ENCODE data around the gene PLB1. TPM values are rescaled to one million over a fixed set of nuclear protein-coding genes. Genes with fewer than 3 reads are reported as not detected.

PLB1 gene
- total and polyA plus RNA-seq, 12 donors = 1.0 to 51.1 (median 8.3) TPM

GRCh38 chr2:28475088-28475595 lies 20.7 kb upstream of the PLB1 start:
- Histone ChIP-seq H3K9me3 (replicated peaks in 1 of 3) (no peaks in the 10 kb centered on the region), H3K27me3 (no peaks in the 10 kb centered on the region), H3K27ac (no peak overlapping the region), H3K4me3 (no peak overlapping the region), H3K4me1 (replicated peaks in 1 of 2) (no peaks in the 10 kb centered on the region), H3K36me3 (replicated peaks in 1 of 2) (no peaks in the 10 kb centered on the region)
- 80 to 95% (median 92%) methylated on average over 3 of the region's 3 CpGs for WGBS, 4 donors
- DNase-seq = no peak
- TF ChIP-seq CTCF (IDR thresholded peaks at IDR 0.05) (no peak), POLR2A (IDR thresholded peaks at IDR 0.05) (no peak)
- intact Hi-C loops (cut with DNase I) = no loop called here

GRCh38 chr2:28477087-28477486 lies 18.8 kb upstream of the PLB1 start:
- TF ChIP-seq CTCF (IDR thresholded peaks at IDR 0.05) (no peak), POLR2A (IDR thresholded peaks at IDR 0.05) (no peak)
- Histone ChIP-seq H3K4me3 (no peak overlapping the region), H3K27me3 (no peaks in the 10 kb centered on the region), H3K27ac (no peak overlapping the region), H3K36me3 (replicated peaks in 1 of 2) (no peaks in the 10 kb centered on the region), H3K4me1 (replicated peaks in 1 of 2) (no peaks in the 10 kb centered on the region), H3K9me3 (replicated peaks in 1 of 3) (no peaks in the 10 kb centered on the region)
- peak in 1 of 7 donors; percentile 37 for DNase-seq
- intact Hi-C loops (cut with DNase I) = no loop called here
- 80 to 97% (median 95%) methylated on average over 1 to 2 of the region's 2 CpGs for WGBS, 4 donors

GRCh38 chr2:28477645-28478044 lies 18.2 kb upstream of the PLB1 start:
- no peak overlapping the region for H3K27ac ChIP-seq
- no peak for TF ChIP-seq POLR2A (IDR thresholded peaks at IDR 0.05)
- no peak for TF ChIP-seq CTCF (IDR thresholded peaks at IDR 0.05)
- WGBS, 4 donors = 81 to 86% (median 83%) methylated on average over 3 of the region's 3 CpGs
- DNase-seq = peak in 1 of 7 donors; percentile 18
- H3K9me3 ChIP-seq (replicated peaks in 1 of 3) = no peaks in the 10 kb centered on the region
- no peaks in the 10 kb centered on the region for H3K36me3 ChIP-seq (replicated peaks in 1 of 2)
- no peaks in the 10 kb centered on the region for H3K27me3 ChIP-seq
- no peaks in the 10 kb centered on the region for H3K4me1 ChIP-seq (replicated peaks in 1 of 2)
- intact Hi-C loops (cut with DNase I) = no loop called here
- H3K4me3 ChIP-seq = no peak overlapping the region

- 76 to 83% (median 80%) methylated on average over 5 of the region's 5 CpGs for WGBS, 4 donors
- H3K9me3 ChIP-seq (replicated peaks in 1 of 3) = no peaks in the 10 kb centered on the region
- no peak for TF ChIP-seq CTCF (IDR thresholded peaks at IDR 0.05)
- intact Hi-C loops (cut with DNase I) = no loop called here
- DNase-seq = peak in 1 of 7 donors; percentile 9
- no peak overlapping the region for H3K27ac ChIP-seq
- no peaks in the 10 kb centered on the region for H3K27me3 ChIP-seq
- no peaks in the 10 kb centered on the region for H3K36me3 ChIP-seq (replicated peaks in 1 of 2)
- H3K4me3 ChIP-seq = no peak overlapping the region
- H3K4me1 ChIP-seq (replicated peaks in 1 of 2) = no peaks in the 10 kb centered on the region
Observed at GRCh38 chr2:28480403-28481049, 15.3 kb upstream of the PLB1 start.

All from adrenal gland (tissue), 12 donors.